Endodermal cell (in vitro differentiated cells): ENCODE data around the gene MIX23. TPM values are rescaled to one million over a fixed set of nuclear protein-coding genes. Genes with fewer than 3 reads are reported as not detected.
A peak's percentile ranks its signal among the peaks of the same experiment; 100 is the strongest.

ENCODE experiments used
- DNase-seq: peaks from one replicate; pipeline ENCODE4 v3.0.0-alpha.2; 2017
- H3K27ac ChIP-seq: 2 replicates; pipeline ENCODE4 v1.5.1; 2013; ENCODE audit warnings: mild to moderate bottlenecking, low read depth, low read length, moderate library complexity
- H3K27me3 ChIP-seq: 2 replicates; pipeline ENCODE4 v1.6.1; 2013; ENCODE audit warnings: mild to moderate bottlenecking, low read length, moderate library complexity; ENCODE audit not compliant: insufficient read depth, control insufficient read depth, poor library complexity, severe bottlenecking
- H3K36me3 ChIP-seq: 2 replicates; pipeline ENCODE4 v1.7.0; 2013; ENCODE audit warnings: mild to moderate bottlenecking, low read length, moderate library complexity; ENCODE audit not compliant: control insufficient read depth, insufficient read depth
- H3K4me1 ChIP-seq: one replicate; pipeline ENCODE4 v1.7.0; 2013; ENCODE audit warnings: low read length; ENCODE audit not compliant: control insufficient read depth, insufficient read depth
- H3K4me3 ChIP-seq: 2 replicates; pipeline ENCODE4 v1.5.1; 2013; ENCODE audit warnings: mild to moderate bottlenecking, low read length, moderate library complexity
- H3K9ac ChIP-seq: 2 replicates; pipeline ENCODE4 v1.6.1; 2013; ENCODE audit warnings: mild to moderate bottlenecking, low read length, moderate library complexity; ENCODE audit not compliant: poor library complexity, severe bottlenecking; ENCODE audit errors: extremely low read depth
- H3K9me3 ChIP-seq: 2 replicates; pipeline ENCODE4 v1.6.1; 2013; ENCODE audit warnings: mild to moderate bottlenecking, low read length, moderate library complexity; ENCODE audit not compliant: control insufficient read depth
- H3K27ac Mint-ChIP-seq: 2 replicates; pipeline ENCODE4 v1.8.0; 2020; ENCODE audit warnings: mixed read lengths
- H3K27me3 Mint-ChIP-seq: 2 replicates; pipeline ENCODE4 v1.8.0; 2021; ENCODE audit warnings: mild to moderate bottlenecking, mixed read lengths; ENCODE audit not compliant: insufficient read depth
- H3K36me3 Mint-ChIP-seq: 2 replicates; pipeline ENCODE4 v1.8.0; 2020; ENCODE audit warnings: low read depth, mixed read lengths
- H3K4me1 Mint-ChIP-seq: 2 replicates; pipeline ENCODE4 v1.8.0; 2020; ENCODE audit warnings: mixed read lengths
- H3K4me3 Mint-ChIP-seq: 2 replicates; pipeline ENCODE4 v1.8.0; 2020; ENCODE audit warnings: mild to moderate bottlenecking, moderate library complexity, mixed read lengths
- H3K9me3 Mint-ChIP-seq: 2 replicates; pipeline ENCODE4 v1.8.0; 2020; ENCODE audit warnings: mild to moderate bottlenecking, mixed read lengths
- WGBS, 2 experiments: methylation state at CpG; one replicate each; pipeline versions ENCODE4 v1.1.5 to v1.1.7; 2013; ENCODE audit warnings: missing lambda C conversion rate in 2 of 2, mixed read lengths in 1 of 2; ENCODE audit not compliant: insufficient coverage in 1 of 2, insufficient read length in 1 of 2; 5-methylcytosine and 5-hydroxymethylcytosine counted together
- total RNA-seq, 2 donors: library from RNA; stranded (reverse); fragmentation: NEBNext Ultra II Directional in 1 of 2; extraction: Animal tissue kit (Norgen Biotek cat#: 25700) in 1 of 2; gene quantifications; 2 replicates in 1 of 2; 3 replicates in 1 of 2; pipeline ENCODE4 v1.2.1, GENCODE V29; 2021
- TF ChIP-seq, protein P1 (sequence below): fragments of 200-600 bp; sonication (generic); conservative IDR thresholded peaks from 2 replicates; pipeline ENCODE4 v1.5.0; 2021; ENCODE audit warnings: antibody characterized with exemption, mild to moderate bottlenecking

MIX23 gene
- total RNA-seq, 2 donors from 2014 or later, result 54.1 to 62.6 TPM

DNA sequence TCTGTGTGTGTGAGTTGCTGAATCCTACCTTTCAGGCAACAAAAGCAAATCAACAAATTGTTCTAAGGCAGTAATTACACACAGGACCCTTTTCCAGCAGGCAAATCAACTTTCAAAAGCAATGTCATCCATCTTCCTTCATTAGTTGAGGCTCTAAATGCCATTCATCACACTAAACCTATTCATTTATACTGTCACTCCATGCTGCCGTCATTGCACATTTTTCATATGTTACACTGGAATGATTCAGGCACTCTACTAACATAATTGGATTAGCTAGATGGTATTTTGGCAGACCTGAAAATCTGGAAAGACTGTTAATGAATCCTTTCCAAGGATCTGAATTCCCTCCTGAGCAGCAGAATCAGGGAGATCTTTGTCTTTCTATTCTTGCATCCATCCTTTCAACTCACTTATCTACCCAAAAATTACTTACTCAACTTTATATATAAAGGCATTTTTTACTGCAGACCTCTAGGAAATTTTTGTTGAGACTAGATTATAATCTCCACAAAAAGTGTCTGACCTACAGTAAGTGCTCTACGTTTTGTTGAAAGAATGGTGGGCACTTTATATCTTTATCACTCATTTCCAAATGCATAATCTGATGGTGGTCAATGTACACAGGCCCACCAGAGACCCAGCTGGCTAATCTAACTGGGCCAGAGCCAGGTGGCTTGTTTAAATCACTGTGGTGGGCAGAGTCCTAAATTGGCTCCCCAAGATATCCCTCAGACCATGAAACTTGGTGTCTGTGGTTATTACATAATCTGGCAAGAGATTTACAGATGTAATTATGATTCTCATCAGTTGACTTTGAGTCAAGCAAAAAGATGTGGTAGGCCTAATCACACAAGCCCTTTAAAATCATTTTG, 25.0 kb downstream of the MIX23 start:
- H3K4me1 ChIP-seq, result no peaks in the 10 kb centered on the region
- H3K27me3 ChIP-seq, result no peaks in the 10 kb centered on the region
- no peak overlapping the region for H3K4me3 ChIP-seq
- no peak overlapping the region for H3K27ac ChIP-seq
- Mint-ChIP-seq H3K9me3 (no peaks in the 10 kb centered on the region), H3K27ac (no peak overlapping the region), H3K4me1 (peaks cover 11% of the 10 kb centered on the region), H3K36me3 (peaks cover 20% of the 10 kb centered on the region), H3K4me3 (no peak overlapping the region), H3K27me3 (peaks cover 9% of the 10 kb centered on the region)
- DNase-seq, result no peak
- WGBS, 2 experiments, result 83 to 84% methylated on average over 1 to 2 of the region's 2 CpGs
- H3K9me3 ChIP-seq, result no peaks in the 10 kb centered on the region
- H3K9ac ChIP-seq, result no peak overlapping the region
- peaks cover 22% of the 10 kb centered on the region for H3K36me3 ChIP-seq
- TF ChIP-seq, protein P1, sequence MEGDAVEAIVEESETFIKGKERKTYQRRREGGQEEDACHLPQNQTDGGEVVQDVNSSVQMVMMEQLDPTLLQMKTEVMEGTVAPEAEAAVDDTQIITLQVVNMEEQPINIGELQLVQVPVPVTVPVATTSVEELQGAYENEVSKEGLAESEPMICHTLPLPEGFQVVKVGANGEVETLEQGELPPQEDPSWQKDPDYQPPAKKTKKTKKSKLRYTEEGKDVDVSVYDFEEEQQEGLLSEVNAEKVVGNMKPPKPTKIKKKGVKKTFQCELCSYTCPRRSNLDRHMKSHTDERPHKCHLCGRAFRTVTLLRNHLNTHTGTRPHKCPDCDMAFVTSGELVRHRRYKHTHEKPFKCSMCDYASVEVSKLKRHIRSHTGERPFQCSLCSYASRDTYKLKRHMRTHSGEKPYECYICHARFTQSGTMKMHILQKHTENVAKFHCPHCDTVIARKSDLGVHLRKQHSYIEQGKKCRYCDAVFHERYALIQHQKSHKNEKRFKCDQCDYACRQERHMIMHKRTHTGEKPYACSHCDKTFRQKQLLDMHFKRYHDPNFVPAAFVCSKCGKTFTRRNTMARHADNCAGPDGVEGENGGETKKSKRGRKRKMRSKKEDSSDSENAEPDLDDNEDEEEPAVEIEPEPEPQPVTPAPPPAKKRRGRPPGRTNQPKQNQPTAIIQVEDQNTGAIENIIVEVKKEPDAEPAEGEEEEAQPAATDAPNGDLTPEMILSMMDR, result no peak

DNA sequence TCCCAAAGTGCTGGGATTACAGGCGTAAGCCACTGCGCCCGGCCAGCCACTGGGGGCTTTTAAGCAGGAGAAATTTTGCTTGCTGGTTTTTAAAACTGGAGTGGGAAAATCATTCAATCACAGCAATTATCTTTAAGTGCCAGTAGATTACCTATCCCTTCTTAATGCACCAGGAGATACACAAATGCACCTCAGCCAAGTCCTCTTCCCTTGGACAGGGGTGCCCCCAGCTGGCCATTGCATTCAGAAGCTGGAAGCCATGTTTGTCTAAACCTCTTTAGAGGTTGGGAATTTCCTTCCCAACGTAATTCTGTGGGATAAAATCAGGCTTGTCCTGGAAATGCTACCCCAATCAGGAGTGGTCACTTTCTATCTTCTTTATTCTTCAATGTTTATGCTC, 26.6 kb downstream of the MIX23 start:
- Histone ChIP-seq H3K27ac (no peak overlapping the region), H3K9me3 (no peaks in the 10 kb centered on the region), H3K4me3 (no peak overlapping the region), H3K36me3 (peaks cover 15% of the 10 kb centered on the region), H3K4me1 (no peaks in the 10 kb centered on the region), H3K9ac (no peak overlapping the region), H3K27me3 (no peaks in the 10 kb centered on the region)
- DNase-seq, result peak; percentile 83
- Mint-ChIP-seq H3K27me3 (peaks cover 9% of the 10 kb centered on the region), H3K4me1 (no peaks in the 10 kb centered on the region), H3K36me3 (peaks cover 14% of the 10 kb centered on the region), H3K27ac (no peak overlapping the region), H3K4me3 (no peak overlapping the region), H3K9me3 (no peaks in the 10 kb centered on the region)
- TF ChIP-seq, protein P1, result peak; percentile 80
- 80 to 89% methylated on average over 1 to 4 of the region's 4 CpGs for WGBS, 2 experiments

DNA sequence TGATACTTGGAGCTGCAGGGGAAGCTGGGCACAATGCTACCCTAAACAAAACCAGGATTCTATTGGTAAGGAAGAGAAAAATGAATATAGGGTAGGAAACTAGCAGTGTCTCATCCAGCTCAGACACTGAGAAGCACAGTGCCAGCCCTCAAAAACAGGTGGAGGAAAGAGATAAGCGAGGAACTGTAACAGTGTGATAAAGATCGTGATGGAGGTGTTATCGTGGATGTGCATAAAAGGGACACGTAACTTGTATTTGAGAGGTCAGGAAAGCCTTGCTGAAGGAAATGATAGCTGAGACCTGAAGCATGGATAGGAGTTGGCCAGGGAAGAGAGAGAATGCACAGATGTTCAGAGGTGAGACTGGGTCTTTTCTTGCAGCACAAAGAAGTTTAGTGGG, 27.4 kb downstream of the MIX23 start:
- Histone ChIP-seq H3K9ac (no peak overlapping the region), H3K27ac (no peak overlapping the region), H3K4me1 (no peaks in the 10 kb centered on the region), H3K9me3 (no peaks in the 10 kb centered on the region), H3K36me3 (peaks cover 14% of the 10 kb centered on the region), H3K4me3 (no peak overlapping the region), H3K27me3 (no peaks in the 10 kb centered on the region)
- Mint-ChIP-seq H3K9me3 (no peaks in the 10 kb centered on the region), H3K36me3 (peaks cover 11% of the 10 kb centered on the region), H3K27me3 (peaks cover 9% of the 10 kb centered on the region), H3K4me1 (no peaks in the 10 kb centered on the region), H3K4me3 (no peak overlapping the region), H3K27ac (no peak overlapping the region)
- DNase-seq, result no peak
- TF ChIP-seq, protein P1, result no peak
- 72 to 75% methylated on average over 4 of the region's 4 CpGs for WGBS, 2 experiments
